GM19043 (cell line): ENCODE data around the gene DYNLT1.
"Not testable (repeated sequence)": the region's sequence is repeated elsewhere in the genome, so short reads cannot be mapped to it uniquely, and the experiment has no call there.

Experiments
- ATAC-seq: cut with Tn5 transposase; IDR thresholded peaks from one replicate; pipeline ENCODE4 v1.9.1; 2021; ENCODE audit warnings: low read depth; ENCODE audit not compliant: unreplicated experiment

Gene DYNLT1

GRCh38 chr6:158643836-158644230 is 710 bp downstream of the DYNLT1 start:
- ATAC-seq: no peak

DNA sequence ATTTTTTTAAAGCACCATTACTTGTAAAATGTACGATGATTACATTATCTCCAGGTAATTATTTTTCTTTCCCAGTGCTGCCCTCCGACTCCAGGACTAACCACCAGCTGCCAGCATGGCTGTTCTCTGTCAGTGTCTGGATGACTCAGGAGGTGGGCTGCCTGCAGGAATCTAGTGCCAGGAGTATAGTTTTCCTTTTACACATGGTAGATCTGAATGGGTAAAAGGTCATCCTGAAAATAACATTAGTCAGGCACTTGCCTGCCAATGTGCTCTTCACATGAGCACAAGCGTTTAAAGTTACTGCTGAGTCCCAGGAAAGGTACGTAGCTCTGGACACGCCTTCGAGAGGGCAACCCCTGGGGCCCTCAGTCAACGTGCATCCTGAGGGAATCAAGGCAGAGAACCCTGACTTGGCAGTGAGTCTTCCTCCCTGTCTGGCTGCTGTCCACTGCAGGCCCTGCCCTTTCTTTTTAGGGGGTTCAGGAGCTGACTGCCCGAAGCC is 2.4 kb downstream of the DYNLT1 start:
- no peak for ATAC-seq

- ATAC-seq: no peak
Observed at GRCh38 chr6:158640519-158640918, 4.0 kb downstream of the DYNLT1 start.

DNA sequence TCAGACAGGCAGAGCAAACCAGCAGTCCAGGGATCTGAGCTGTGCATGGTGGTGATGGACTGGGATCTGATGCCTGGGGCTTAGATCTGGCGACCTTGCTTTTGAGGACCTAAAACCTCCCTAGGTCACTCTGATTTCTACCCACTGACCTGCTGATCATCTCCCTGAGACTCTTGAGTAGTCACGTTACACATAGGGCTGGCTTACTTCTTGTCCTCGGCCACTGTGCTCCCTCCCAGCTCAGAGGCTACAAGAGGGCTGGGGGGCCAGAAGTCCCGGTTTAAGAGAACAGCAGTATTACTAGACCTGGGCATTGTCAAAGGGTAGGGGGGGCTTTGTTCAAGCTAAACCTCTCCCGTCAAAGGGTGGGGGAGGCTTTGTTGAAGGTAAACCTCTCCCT is 5.5 kb downstream of the DYNLT1 start:
- ATAC-seq: no peak

DNA sequence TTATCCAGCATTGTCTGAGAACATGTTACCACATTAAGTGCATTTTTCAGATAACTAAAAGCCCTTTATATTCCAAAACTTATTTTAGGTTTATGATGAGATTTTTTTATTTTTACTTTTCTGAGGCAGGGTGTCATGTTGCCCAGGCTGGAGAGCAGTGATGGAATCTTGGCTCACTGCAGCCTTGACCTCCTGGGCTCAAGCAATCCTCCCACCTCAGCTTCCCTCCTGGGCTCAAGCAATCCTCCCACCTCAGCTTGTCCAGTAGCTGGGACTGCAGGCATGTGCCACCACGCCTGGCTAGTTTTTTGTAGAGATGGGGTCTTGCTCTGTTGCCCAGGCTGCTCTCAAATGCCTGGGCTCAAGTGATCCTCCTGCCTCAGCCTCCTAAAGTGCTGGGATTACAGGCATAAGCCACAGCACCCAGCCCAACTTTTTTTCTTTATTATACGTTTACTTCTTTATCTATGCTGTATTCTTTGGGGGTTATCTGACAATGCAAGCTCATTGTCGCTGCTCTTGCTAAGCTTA is 6.2 kb downstream of the DYNLT1 start:
- ATAC-seq: no peak

- ATAC-seq: no peak
Observed at GRCh38 chr6:158636778-158637177, 7.8 kb downstream of the DYNLT1 start.

GRCh38 chr6:158635427-158636073 is 9.0 kb downstream of the DYNLT1 start:
- ATAC-seq: no peak

DNA sequence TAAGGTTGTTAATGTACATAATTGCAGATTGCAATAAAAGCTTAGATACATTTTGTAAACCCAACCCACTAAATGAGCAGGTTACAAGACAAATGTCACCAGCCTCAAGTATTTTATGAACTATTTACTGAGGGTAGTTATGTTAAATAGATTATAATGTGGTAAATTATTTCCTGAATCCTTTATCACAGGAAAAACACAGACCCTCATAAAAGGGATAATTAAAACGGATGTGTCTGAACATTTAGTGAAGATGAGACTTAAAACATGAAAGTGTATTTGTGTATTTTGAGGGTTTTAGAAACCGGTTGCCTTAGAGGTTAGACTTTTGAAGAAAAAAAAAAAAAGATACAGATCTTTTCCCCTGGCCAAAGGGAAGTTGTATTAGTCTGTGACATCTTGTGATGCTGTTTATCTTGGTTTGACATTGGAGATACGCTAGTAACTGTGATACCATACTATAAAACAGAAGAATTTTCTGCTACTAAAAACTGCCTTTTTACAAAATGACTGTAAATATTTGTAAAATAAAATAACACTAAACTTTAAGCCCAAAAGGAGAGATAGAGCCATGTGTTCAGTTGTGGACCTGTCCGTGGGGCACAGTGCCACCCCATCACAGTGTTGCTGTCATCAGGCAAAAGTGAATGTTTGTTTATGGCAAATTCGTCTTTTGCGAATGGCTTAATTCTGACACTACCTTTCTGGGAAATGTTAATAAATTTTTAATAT is 9.7 kb downstream of the DYNLT1 start:
- no peak for ATAC-seq

DNA sequence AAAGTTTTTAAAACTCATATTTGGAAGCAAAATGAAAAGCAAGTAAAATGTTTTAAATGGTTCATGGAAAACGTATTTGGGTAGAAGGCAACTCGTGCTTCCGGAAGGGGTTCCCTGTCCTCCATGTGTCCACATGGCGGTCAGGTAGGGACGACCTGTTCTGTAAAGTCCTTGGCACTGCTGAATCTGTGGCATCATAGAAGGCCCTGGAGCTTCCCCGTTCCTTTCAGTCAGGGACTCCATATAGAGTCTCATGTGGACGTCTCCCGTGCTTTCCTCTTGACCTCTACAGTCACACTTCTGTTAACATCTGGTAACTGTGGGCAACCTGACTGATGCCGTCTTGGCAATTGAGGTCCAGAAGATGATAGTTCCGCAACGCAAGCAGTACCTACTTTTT is 11.4 kb downstream of the DYNLT1 start:
- no peak for ATAC-seq

DNA sequence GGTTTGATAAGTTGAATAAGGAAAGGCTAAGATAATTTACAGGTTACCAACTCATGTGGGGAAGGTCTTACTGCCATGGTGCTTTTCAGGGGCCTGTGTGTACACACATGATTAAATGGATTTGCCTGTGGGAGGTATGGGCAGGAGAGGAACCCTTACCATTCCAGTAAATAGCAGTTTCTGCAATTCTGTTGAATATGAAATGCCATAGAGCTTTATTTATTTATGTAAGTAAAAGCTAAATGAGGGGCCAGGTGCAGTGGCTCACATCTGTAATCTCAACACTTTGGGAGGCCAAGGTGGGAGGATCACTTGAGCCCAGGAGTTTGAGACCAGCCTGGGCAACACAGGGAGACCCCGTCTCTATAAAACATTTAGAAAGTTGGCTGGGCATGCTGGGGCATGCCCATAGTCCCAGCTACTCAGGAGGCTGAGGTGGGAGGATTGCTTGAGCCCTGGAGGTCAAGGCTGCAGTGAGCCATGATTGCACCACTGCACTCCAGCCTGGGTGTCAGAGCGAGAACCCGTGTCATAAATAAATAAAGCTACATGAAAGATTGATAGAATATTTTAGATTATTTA is 11.9 kb downstream of the DYNLT1 start:
- not testable (repeated sequence) for ATAC-seq

GRCh38 chr6:158631678-158632537 is 12.6 kb downstream of the DYNLT1 start:
- ATAC-seq: no peak

GRCh38 chr6:158630938-158631616 is 13.5 kb downstream of the DYNLT1 start:
- no peak for ATAC-seq

GRCh38 chr6:158629367-158630221 is 14.9 kb downstream of the DYNLT1 start:
- no peak for ATAC-seq

DNA sequence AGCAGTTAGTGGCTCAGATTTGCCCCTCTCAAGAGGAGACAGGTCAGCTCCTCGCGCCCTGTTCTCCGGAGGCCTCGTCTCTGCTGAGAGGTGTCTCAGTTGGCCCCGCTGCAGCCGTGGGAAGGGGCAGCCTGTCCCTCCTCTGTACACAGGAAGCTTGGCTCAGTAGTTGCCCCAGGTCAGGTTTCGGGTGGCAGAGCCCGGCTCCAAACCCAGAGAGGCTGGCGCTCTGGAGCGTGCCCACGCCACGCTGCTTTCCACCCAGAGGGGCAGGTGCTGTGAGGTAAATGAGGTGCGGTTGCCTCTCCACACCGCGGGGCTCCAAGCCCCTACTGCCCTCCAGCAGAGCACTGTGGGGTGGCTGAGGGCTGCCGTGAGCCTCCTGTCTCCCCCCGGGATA is 16.0 kb downstream of the DYNLT1 start:
- ATAC-seq: no peak

- no peak for ATAC-seq
Observed at GRCh38 chr6:158627940-158628211, 16.7 kb downstream of the DYNLT1 start.

DNA sequence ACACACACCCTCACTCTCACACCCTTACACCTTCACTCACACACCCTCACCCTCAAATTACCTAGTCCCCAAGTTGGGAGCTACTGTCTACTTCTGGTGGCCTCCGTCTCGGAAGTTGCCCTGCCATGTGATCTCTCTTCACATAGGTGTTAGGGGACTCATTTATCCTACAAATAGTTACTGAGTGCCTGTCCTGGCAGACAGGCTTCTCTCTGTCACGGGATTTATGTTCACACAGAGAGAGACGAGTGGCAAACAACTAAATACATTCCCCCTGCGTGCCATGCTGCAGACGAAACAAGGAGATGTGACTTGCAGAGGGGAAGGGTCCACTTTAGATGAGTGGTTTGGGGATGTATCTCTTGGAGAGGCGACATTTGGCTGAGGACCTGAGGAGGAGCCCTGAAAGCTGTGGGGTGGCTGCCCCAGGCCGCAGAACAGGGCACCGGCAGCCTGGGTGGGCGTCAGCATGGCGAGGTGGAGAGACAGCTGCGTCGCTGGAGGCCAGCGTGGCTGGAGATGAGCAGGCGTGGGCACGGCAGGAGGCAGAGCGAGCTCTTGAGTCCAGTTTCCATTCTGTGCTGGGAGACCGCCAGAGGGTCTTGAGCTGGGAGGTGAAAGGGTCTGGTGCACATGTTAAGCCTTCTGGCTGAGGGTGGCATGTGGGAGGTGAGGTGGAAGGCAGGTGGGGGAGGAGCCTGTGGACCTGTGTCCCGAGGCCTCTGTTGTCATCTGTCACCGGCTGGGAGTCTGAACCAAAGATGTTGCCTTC is 17.2 kb downstream of the DYNLT1 start:
- ATAC-seq: no peak

DNA sequence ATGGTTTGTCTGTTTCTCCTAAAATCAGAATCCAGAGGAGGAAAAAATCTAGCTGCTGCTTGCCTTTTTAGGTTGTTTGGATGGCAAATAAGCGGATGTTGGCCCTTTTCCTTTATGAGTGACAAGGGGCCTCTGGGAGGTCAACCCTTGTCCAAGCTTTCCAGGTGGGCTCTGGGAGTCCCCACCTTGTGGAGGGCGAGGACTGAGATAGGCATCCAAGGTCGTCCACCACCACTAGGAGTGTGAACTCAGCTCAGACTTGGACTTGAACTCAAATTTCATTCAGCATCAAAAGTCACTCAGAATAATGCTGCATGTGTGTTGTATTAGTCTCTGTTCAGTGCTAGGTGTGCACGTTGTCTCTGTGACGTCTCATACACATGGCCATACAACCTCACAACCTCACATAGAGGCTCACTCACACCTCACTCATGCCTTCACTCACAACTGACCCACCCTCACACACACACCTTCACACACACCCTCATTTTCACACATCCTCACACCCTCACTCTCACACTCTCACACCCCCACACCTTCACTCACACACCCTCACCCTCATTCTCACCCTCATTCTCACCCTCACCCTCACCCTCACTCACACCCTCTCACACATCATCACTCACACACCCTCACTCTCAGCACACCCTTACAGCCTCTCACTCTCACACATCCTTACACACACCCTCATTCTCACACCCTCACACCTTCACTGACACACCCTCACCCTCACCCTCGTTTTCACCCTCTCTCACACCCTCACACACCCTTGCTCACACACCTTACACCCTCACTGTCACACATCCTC is 18.0 kb downstream of the DYNLT1 start:
- no peak for ATAC-seq

- no peak for ATAC-seq
Observed at GRCh38 chr6:158625881-158626305, 18.6 kb downstream of the DYNLT1 start.
